Measurements from ENCODE around the gene RASGEF1B. TPM values are rescaled to one million over a fixed set of nuclear protein-coding genes. Genes with fewer than 3 reads are reported as not detected.

Gene RASGEF1B
- total and polyA plus RNA-seq, 2 donors from 2014 or later, result 8.3 to 15.0 TPM

DNA sequence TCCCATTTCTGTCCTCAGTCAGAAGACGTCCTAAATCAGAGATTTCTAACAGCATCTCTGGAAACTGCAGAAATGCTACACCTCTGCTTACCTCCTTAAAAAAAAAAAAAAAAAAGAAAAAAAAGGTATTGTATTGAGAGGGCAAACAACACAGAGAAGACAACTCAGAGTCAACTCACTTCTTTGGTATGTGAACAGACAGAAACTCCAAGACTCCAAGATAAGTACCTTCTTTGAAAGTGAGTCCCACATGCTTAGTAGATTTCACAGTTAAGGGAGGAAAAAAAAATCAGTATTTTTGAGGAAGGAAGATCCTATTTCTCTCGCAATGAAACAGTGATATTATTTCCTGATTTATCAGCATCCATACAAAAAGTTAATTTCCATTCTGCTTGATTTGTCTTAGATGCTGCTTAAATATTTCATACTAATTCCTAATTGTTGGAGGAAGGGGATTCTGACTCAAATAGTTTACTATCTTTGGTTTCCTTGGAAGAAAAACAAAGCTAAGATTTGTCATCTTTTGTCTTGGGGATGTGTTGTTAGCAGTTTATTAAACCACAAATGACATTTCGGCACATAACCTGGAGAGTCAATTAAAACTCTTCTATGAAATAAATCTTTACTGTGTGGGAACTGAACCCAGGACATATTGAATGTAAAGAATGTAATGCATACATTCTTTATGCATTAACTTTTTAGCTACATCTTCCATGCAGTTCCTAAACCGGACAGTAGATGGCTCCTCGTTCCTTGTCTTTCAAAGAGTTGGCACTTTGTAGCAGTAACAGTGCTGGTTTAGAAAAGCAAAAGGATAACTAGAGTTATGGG is 4.7 kb downstream of the RASGEF1B start:
- no peaks in the 10 kb centered on the region for H3K27me3 ChIP-seq (ENCODE audit: control insufficient read depth, insufficient read depth, low read length)
- TF ChIP-seq, protein P1, sequence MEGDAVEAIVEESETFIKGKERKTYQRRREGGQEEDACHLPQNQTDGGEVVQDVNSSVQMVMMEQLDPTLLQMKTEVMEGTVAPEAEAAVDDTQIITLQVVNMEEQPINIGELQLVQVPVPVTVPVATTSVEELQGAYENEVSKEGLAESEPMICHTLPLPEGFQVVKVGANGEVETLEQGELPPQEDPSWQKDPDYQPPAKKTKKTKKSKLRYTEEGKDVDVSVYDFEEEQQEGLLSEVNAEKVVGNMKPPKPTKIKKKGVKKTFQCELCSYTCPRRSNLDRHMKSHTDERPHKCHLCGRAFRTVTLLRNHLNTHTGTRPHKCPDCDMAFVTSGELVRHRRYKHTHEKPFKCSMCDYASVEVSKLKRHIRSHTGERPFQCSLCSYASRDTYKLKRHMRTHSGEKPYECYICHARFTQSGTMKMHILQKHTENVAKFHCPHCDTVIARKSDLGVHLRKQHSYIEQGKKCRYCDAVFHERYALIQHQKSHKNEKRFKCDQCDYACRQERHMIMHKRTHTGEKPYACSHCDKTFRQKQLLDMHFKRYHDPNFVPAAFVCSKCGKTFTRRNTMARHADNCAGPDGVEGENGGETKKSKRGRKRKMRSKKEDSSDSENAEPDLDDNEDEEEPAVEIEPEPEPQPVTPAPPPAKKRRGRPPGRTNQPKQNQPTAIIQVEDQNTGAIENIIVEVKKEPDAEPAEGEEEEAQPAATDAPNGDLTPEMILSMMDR (IDR thresholded peaks at IDR 0.05; ENCODE audit: borderline replicate concordance, extremely low read depth, insufficient read depth), result peak; percentile 90
- intact Hi-C loops (cut with DNase I), result loop anchor here (5.0 kb wide), 1 partner anchor 380 kb away; no protein-coding TSS in a partner anchor
- H3K9ac ChIP-seq (ENCODE audit: low read length in 3 of 3), result no peak overlapping the region
- no peaks in the 10 kb centered on the region for H3K36me3 ChIP-seq (ENCODE audit: control insufficient read depth in 2 of 3, insufficient read depth in 3 of 3, low read length in 3 of 3)
- H3K4me3 ChIP-seq (ENCODE audit: low read length in 3 of 3), result no peak overlapping the region
- FAIRE-seq (peak; percentile 93), DNase-seq (peak in 4 of 5 donors; percentile 58 to 90 (median 77))
- peaks cover 0 to 7% (median 5%) of the 10 kb centered on the region in 3 donors for H3K4me1 ChIP-seq (ENCODE audit: control insufficient read depth in 2 of 3, insufficient read depth in 2 of 3, low read depth in 1 of 3, low read length in 3 of 3)
- no peaks in the 10 kb centered on the region for H3K9me3 ChIP-seq (ENCODE audit: control insufficient read depth in 2 of 3, insufficient read depth in 1 of 3, low read length in 3 of 3)
- H3K27ac ChIP-seq (ENCODE audit: low read depth in 2 of 2, low read length in 2 of 2), result no peak overlapping the region

DNA sequence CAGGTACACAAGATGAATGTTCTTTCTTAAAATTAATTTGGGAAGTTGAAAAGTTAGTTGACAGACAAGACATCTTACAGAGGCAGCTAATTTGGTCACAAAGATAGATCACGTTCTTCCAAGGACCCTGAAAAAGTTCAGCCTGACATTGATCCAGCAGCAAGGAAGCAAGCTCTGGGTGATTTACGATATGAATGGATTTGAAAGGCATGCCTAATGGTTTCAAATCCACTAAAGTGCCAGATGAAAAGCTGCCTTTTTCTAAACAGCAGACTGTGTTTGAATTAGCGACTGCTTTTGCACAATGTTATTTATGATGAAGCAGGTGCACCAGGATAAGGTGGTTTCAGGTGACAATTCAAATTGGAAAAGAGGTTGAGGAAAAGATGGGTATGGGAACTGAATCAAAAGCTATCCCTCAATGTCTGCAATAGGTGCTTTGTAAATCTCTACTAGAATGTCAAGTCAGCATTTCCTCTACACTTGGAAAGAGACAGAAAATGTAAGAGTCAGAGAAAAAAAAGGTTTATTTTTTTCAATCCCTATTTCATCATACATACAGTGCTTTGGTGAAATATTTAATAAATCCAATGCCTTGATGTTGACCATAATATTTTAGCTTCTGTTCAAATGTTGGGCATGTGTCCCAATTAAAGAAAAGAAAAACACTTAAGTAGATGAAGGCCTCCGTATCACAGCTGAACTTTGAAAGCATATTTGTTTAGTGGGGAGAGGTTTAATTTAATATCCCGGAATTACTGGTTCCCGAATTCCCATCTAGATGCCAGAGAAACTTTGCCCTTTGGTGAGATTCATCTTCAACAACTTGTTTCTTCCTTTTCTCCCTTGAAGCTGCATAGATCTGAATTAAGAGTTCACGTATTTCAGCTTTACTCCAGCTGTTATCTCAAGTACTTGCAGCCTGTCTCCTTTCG is 6.0 kb downstream of the RASGEF1B start:
- no peaks in the 10 kb centered on the region for H3K9me3 ChIP-seq (ENCODE audit: control insufficient read depth in 2 of 3, insufficient read depth in 1 of 3, low read length in 3 of 3)
- H3K4me1 ChIP-seq (ENCODE audit: control insufficient read depth in 2 of 3, insufficient read depth in 2 of 3, low read depth in 1 of 3, low read length in 3 of 3), result peaks cover 0 to 7% (median 5%) of the 10 kb centered on the region in 3 donors
- H3K4me3 ChIP-seq (ENCODE audit: low read length in 3 of 3), result no peak overlapping the region
- no peak for DNase-seq
- H3K27ac ChIP-seq (ENCODE audit: low read depth in 2 of 2, low read length in 2 of 2), result no peak overlapping the region
- TF ChIP-seq, protein P1 (IDR thresholded peaks at IDR 0.05; ENCODE audit: borderline replicate concordance, extremely low read depth, insufficient read depth), result no peak
- no peak for FAIRE-seq
- intact Hi-C loops (cut with DNase I), result loop anchor here (5.0 kb wide), 1 partner anchor 382 kb away; no protein-coding TSS in a partner anchor
- H3K9ac ChIP-seq (ENCODE audit: low read length in 3 of 3), result no peak overlapping the region
- no peaks in the 10 kb centered on the region for H3K27me3 ChIP-seq (ENCODE audit: control insufficient read depth, insufficient read depth, low read length)
- H3K36me3 ChIP-seq (ENCODE audit: control insufficient read depth in 2 of 3, insufficient read depth in 3 of 3, low read length in 3 of 3), result no peaks in the 10 kb centered on the region

DNA sequence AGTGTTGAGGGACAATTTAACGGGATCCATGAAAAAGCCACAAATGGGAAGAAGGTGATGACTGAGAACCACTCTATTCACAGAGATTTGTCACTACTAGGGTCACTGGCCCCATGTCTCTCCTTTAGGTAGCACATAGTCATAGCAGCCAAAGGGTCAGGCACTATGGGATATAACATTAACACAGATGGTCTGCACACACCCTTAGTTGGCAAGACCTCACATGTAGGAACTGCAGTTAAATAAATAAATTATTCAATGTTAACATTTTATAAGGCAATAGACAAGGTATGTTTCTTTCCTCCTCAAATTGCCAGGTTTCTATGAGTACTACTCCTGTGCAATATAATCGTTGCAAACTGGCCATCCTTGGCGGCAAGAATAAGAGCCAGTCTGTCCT is 10.9 kb downstream of the RASGEF1B start:
- no peaks in the 10 kb centered on the region for H3K4me1 ChIP-seq (ENCODE audit: control insufficient read depth in 2 of 3, insufficient read depth in 2 of 3, low read depth in 1 of 3, low read length in 3 of 3)
- H3K36me3 ChIP-seq (ENCODE audit: control insufficient read depth in 2 of 3, insufficient read depth in 3 of 3, low read length in 3 of 3), result peaks cover 0 to 2% (median 0%) of the 10 kb centered on the region in 3 donors
- FAIRE-seq (no peak), DNase-seq (no peak)
- intact Hi-C loops (cut with DNase I), result no loop called here
- no peak overlapping the region for H3K4me3 ChIP-seq (ENCODE audit: low read length in 3 of 3)
- no peaks in the 10 kb centered on the region for H3K27me3 ChIP-seq (ENCODE audit: control insufficient read depth, insufficient read depth, low read length)
- TF ChIP-seq, protein P1 (IDR thresholded peaks at IDR 0.05; ENCODE audit: borderline replicate concordance, extremely low read depth, insufficient read depth), result no peak
- H3K9me3 ChIP-seq (ENCODE audit: control insufficient read depth in 2 of 3, insufficient read depth in 1 of 3, low read length in 3 of 3), result no peaks in the 10 kb centered on the region
- H3K9ac ChIP-seq (ENCODE audit: low read length in 3 of 3), result no peak overlapping the region
- H3K27ac ChIP-seq (ENCODE audit: low read depth in 2 of 2, low read length in 2 of 2), result no peak overlapping the region

Measured in kidney (tissue), 14 donors.